Kidney (tissue), 14 donors: ENCODE data around the gene NEDD4L. TPM values are rescaled to one million over a fixed set of nuclear protein-coding genes. Genes with fewer than 3 reads are reported as not detected.

ENCODE experiments used
- DNase-seq, 5 donors: peaks; one replicate each; pipeline ENCODE4 v3.0.0-alpha.2; 2013 to 2020
- FAIRE-seq: peaks from 2 replicates; lab custom pipeline; 2012; peaks lifted over from hg19 to GRCh38; lab: Jason Lieb, UNC
- H3K27ac ChIP-seq, 2 donors: one replicate each; pipeline ENCODE4 v1.7.0; 2013; ENCODE audit warnings: low read depth in 2 of 2, low read length in 2 of 2, inconsistent platforms in 1 of 2
- H3K27me3 ChIP-seq: one replicate; pipeline ENCODE4 v1.7.1; 2013; ENCODE audit warnings: low read length, inconsistent platforms; ENCODE audit not compliant: control insufficient read depth, insufficient read depth
- H3K36me3 ChIP-seq, 3 donors: one replicate each; pipeline versions ENCODE4 v1.7.0 to v1.7.1; 2013; ENCODE audit warnings: low read length in 3 of 3, control low read depth in 1 of 3, inconsistent platforms in 1 of 3; ENCODE audit not compliant: insufficient read depth in 3 of 3, control insufficient read depth in 2 of 3
- H3K4me1 ChIP-seq, 3 donors: one replicate each; pipeline versions ENCODE4 v1.7.0 to v1.7.1; 2013; ENCODE audit warnings: low read length in 3 of 3, inconsistent platforms in 1 of 3, low read depth in 1 of 3; ENCODE audit not compliant: control insufficient read depth in 2 of 3, insufficient read depth in 2 of 3
- H3K4me3 ChIP-seq, 3 donors: one replicate each; pipeline versions ENCODE4 v1.7.0 to v1.8.1; 2013; ENCODE audit warnings: low read length in 3 of 3, control low read depth in 1 of 3, inconsistent platforms in 1 of 3
- H3K9ac ChIP-seq, 3 donors: one replicate each; pipeline versions ENCODE4 v1.7.0 to v1.7.1; 2013; ENCODE audit warnings: low read length in 3 of 3, control low read depth in 1 of 3, inconsistent platforms in 1 of 3
- H3K9me3 ChIP-seq, 3 donors: one replicate each; pipeline versions ENCODE4 v1.7.0 to v1.7.1; 2013; ENCODE audit warnings: low read length in 3 of 3, control low read depth in 1 of 3, inconsistent platforms in 1 of 3; ENCODE audit not compliant: control insufficient read depth in 2 of 3, insufficient read depth in 1 of 3
- intact Hi-C: fragments of 100-400 bp; cut with DNase I; formaldehyde crosslinking; loops from one replicate; pipeline ENCODE4 v1.11.1; 2022
- polyA plus RNA-seq: library from polyadenylated mRNA; stranded (reverse); fragments of 350-450 nt; fragmentation: Illumina TruSeq; extraction: RNeasy Lipid Tissue Mini Kit (QIAGEN cat#74804); gene quantifications from one replicate; pipeline ENCODE4 v1.2.3, GENCODE V29; 2014; ENCODE audit warnings: low read depth, low replicate concordance; ENCODE audit not compliant: insufficient read depth
- total RNA-seq: library from RNA; stranded (reverse); fragmentation: NEBNext Ultra II Directional; extraction: Animal tissue kit (Norgen Biotek cat#: 25700); gene quantifications from one replicate; pipeline ENCODE4 v1.2.1, GENCODE V29; 2021
- TF ChIP-seq, protein P1 (sequence below): IDR thresholded peaks from 3 replicates; pipeline ENCODE4 v1.5.1; 2012; ENCODE audit warnings: mild to moderate bottlenecking, moderate library complexity, borderline replicate concordance; ENCODE audit not compliant: insufficient read depth; ENCODE audit errors: extremely low read depth
- donor health status: control.
- donor health status: control.
- donor health status: control.
- donor health status: control.
- donor health status: control.
- donor health status: DM: yes; HTN: yes; CAD: no.
- donor health status: Normal renal cell carcinoma (clear cell type).

Gene NEDD4L
- total and polyA plus RNA-seq, 2 donors from 2014 or later, result 90.8 to 95.7 TPM

DNA sequence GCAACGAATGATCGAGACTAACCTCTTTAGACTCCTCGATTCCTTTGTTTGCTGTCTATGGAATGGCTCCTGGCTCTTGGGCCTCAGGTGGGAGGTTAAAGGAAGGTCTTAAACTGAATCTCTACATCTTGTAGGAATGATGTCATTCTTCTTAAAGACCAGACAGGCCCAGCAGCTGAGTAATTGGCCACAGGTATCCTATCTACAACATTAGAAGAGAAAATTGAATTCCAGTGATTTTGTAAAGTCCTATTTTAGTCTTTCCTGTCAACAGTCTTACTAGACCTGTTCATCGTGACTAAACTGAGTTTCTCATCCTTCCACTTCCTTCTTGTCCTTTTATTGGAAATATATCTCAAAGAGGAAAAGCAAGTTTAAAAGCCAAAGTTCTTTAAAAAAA, 310.0 kb downstream of the NEDD4L start:
- peaks cover 4 to 64% (median 44%) of the 10 kb centered on the region in 3 donors for H3K36me3 ChIP-seq
- no peak overlapping the region for H3K9ac ChIP-seq
- H3K4me1 ChIP-seq, result no peaks in the 10 kb centered on the region

DNA sequence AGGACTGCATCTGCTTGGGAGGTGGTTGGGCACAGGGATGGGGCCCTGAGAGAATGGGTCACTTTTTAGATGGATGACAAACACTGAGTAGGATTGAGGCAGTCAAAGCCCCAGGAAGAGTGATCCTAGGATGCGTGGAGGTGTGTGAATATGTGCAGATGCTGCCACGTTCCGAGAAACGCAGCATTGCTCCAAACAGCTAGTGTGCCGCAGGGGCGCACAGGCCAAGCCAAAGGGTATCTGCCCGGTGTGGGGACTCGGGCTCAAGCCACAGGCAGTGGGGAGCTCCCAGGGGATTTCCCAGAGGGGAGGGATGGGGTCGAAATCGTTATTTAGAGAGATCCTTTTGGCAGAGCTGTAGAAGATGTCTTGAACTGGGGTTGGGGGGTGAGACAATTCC, 310.8 kb downstream of the NEDD4L start:
- H3K36me3 ChIP-seq, result peaks cover 2 to 59% (median 37%) of the 10 kb centered on the region in 3 donors
- H3K4me3 ChIP-seq, result no peak overlapping the region
- H3K9ac ChIP-seq, result no peak overlapping the region
- TF ChIP-seq, protein P1, sequence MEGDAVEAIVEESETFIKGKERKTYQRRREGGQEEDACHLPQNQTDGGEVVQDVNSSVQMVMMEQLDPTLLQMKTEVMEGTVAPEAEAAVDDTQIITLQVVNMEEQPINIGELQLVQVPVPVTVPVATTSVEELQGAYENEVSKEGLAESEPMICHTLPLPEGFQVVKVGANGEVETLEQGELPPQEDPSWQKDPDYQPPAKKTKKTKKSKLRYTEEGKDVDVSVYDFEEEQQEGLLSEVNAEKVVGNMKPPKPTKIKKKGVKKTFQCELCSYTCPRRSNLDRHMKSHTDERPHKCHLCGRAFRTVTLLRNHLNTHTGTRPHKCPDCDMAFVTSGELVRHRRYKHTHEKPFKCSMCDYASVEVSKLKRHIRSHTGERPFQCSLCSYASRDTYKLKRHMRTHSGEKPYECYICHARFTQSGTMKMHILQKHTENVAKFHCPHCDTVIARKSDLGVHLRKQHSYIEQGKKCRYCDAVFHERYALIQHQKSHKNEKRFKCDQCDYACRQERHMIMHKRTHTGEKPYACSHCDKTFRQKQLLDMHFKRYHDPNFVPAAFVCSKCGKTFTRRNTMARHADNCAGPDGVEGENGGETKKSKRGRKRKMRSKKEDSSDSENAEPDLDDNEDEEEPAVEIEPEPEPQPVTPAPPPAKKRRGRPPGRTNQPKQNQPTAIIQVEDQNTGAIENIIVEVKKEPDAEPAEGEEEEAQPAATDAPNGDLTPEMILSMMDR, result no peak
- FAIRE-seq (no peak), DNase-seq (no peak)
- no peak overlapping the region for H3K27ac ChIP-seq
- no peaks in the 10 kb centered on the region for H3K4me1 ChIP-seq
- intact Hi-C loops, result no loop called here
- no peaks in the 10 kb centered on the region for H3K27me3 ChIP-seq
- no peaks in the 10 kb centered on the region for H3K9me3 ChIP-seq

More for the DNA sequence above, 310.0 kb downstream of the NEDD4L start:
- no peak overlapping the region for H3K27ac ChIP-seq
- H3K4me3 ChIP-seq, result no peak overlapping the region
- H3K27me3 ChIP-seq, result no peaks in the 10 kb centered on the region
- intact Hi-C loops, result no loop called here
- FAIRE-seq (no peak), DNase-seq (no peak)
- H3K9me3 ChIP-seq, result no peaks in the 10 kb centered on the region
- TF ChIP-seq, protein P1, result no peak

DNA sequence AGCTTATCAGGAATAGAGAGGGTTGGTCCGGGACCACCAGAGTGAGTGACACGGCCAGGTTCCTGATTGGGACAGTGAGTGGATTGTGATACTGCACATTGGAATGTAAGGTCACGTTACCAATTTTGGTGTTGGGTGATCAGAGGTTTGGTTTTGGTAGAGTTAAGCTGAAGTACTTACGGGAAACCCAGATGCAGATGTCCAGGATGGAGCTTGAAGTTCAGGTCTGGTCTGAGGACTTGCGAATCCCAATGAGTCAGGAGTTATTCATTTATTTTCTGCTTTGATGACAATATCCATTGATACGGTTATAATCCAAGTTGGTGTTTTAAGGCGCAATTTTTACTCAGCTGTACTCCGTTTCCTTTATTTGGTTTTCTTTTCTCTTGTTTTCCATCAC, 311.2 kb downstream of the NEDD4L start:
- Histone ChIP-seq H3K27ac (no peak overlapping the region), H3K9me3 (no peaks in the 10 kb centered on the region), H3K4me3 (no peak overlapping the region), H3K4me1 (no peaks in the 10 kb centered on the region), H3K9ac (no peak overlapping the region), H3K27me3 (no peaks in the 10 kb centered on the region), H3K36me3 (peaks cover 2 to 55% (median 36%) of the 10 kb centered on the region in 3 donors)
- intact Hi-C loops, result no loop called here
- no peak for DNase-seq
- TF ChIP-seq, protein P1, result no peak
- FAIRE-seq, result no peak

DNA sequence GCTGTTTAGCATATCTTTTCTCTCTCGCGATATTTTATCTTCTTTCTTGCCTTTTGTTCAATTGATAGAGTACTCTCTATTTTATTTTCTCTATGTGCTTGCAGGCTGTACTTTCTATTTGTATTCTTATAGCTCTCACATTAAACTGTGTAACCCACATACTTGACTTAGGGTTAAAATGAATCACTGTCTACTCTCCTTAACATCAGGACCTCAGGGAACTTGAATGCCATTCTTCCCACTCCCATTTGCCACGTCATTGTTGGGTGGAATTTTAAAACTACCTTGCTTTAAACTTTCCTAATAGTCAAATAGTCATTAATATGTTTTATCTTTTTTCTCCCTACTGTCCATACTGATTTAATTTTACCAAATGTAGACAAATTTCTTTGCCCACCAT, 315.2 kb downstream of the NEDD4L start:
- no peak for DNase-seq
- no peak overlapping the region for H3K27ac ChIP-seq
- H3K4me1 ChIP-seq, result no peaks in the 10 kb centered on the region
- TF ChIP-seq, protein P1, result no peak
- H3K4me3 ChIP-seq, result no peak overlapping the region
- H3K27me3 ChIP-seq, result no peaks in the 10 kb centered on the region
- no peak overlapping the region for H3K9ac ChIP-seq
- no peaks in the 10 kb centered on the region for H3K9me3 ChIP-seq
- no peak for FAIRE-seq
- peaks cover 0 to 31% (median 19%) of the 10 kb centered on the region in 3 donors for H3K36me3 ChIP-seq
- intact Hi-C loops, result no loop called here
